Activated T-cell treated with anti-CD3 and anti-CD28 coated beads for 24 hours (primary cell): ENCODE results near the gene ALX4.

ENCODE experiments used
- DNase-seq: peaks from one replicate; pipeline ENCODE4 v3.0.0-alpha.2; 2020; ENCODE audit warnings: low read depth

The ALX4 gene

GRCh38 chr11:44243595-44244343 lies 66.2 kb downstream of the ALX4 start:
- DNase-seq: no peak

DNA sequence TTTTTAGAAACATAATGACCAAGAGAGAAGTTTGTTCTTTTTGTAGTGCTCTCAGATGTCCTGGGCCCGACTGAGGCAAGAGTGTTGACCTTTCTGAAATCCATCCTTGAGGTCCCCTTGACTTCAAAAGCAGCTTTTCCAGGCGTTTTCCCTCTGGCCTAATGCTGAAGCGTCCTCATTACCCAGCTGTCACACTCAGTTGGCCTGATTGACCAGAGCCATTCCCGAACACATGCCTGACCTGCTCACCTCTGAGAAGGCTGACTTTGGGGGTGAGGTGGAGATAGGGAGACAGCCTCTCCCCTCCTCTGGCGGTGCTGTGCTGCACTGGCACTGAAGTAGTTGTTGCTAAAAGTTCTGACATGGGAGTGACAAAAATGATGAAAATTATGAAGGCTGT lies 66.9 kb downstream of the ALX4 start:
- no peak for DNase-seq

DNA sequence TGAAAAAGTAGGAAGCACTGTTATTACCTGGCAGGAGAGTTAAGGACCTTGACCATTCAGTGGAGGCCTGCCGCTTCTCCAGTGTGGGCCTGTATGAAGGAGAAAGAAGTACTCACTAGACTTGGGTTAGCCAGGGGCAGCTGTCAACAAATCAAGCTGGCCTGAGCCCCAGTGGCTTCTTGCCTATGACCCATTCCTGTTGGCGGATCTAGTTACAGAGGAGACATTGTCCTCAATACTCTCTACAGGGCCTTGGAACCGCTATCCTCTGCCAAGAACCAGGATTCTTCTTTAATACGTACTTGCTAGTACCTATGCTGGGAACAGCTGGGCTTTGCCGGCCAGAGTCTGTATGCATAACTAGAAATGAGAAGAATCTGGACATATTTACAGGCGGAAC lies 68.1 kb downstream of the ALX4 start:
- DNase-seq: no peak

DNA sequence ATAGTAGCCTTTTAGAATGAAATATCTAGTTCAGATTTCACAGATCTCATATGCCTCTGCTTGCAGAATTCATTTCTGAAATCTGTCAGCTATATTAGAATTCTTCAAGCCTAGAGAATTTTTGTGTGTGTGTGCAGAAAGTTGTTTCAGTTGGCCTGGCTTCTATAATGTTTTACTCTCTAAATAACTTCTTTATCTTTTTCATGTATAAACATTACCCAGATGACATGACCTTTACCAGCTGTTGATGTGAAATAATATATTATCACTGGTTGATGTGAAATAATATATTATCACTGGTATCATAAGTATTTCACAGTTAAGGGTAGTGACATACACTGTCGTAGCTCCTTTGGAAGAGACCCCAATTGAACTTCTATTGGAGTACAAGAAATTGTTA lies 72.8 kb downstream of the ALX4 start:
- no peak for DNase-seq

DNA sequence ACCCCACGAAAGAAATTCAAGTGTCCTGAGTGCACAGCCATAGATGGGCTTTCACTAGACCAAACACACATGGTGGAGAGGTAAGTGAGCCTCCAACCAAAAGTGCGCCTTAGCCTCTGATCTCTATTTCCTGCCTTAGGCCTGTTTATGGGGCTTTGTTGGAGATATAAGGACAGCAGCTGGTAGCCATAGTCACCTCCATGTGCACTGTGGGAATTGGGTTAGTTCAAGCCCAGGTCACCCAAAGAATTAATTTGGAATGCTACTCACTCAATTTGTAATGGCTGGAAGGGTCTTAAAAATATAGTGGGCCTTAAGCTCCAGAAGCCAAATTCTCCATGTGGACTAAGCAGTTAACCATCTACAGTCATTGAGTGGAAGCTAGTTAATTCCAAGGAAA lies 73.6 kb downstream of the ALX4 start:
- no peak for DNase-seq

DNA sequence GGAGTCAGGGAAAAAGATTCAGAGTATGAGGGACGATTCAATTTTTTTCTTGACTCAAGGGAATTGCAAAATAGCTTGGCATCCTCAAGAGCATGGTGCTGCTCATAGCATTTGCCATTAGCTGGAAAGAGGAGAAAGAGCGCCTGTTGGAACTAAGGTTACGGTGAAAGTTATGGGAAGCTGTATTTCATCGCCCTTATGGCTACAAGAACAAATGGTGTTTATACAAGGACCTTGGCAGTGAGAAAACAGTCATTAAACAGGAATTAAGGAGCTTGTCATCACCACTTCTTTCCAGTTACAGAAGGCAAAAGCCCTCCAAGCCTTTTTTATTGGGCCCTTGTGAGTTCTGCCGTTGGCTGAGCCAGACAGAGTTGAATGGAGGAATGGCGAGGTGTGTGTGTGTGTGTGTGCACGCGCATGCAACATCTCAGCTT lies 74.2 kb downstream of the ALX4 start:
- no peak for DNase-seq

- DNase-seq: no peak
Observed at GRCh38 chr11:44229624-44230023, 80.3 kb downstream of the ALX4 start.

- DNase-seq: no peak
Observed at GRCh38 chr11:44229098-44229497, 80.8 kb downstream of the ALX4 start.

DNA sequence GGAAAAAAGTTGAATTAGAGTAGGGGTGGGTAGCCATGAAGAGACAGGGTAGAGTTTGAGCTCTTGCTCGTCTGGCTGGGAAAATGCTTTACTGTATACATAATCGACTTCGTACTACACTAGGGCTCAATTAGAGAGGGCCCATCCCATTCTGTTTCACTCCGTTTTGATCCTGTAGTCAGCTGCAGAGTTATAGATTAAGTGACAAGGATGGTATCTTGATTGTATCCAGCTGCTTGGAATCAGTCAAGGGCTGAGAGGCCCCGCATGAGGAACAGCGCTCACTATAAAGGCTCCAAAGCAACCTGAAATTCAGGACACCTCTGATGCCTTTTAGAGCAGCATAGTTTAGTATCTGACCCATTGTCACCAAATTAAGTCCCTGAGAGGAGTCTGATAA lies 81.6 kb downstream of the ALX4 start:
- DNase-seq: no peak

- DNase-seq: no peak
Observed at GRCh38 chr11:44226945-44227344, 83.0 kb downstream of the ALX4 start.

DNA sequence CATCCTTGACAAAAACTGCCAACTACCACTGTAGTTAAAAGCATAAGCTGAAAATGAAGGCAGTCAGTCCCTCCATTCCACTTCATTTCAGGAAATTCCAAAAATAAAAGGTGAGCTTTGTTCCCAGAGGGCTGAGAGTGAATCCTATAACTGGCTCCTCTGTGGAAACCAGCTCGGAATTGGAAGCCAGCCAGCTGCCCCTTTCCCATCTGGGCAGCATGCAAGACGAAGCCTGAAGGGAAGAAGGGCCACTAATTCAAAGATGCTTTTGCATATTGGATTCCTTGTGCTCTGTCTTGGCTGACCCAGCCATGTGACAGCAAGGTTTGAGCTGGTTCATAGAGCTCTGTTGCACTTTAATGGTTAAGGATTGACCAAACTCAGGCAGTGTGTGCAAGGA lies 83.4 kb downstream of the ALX4 start:
- DNase-seq: no peak

DNA sequence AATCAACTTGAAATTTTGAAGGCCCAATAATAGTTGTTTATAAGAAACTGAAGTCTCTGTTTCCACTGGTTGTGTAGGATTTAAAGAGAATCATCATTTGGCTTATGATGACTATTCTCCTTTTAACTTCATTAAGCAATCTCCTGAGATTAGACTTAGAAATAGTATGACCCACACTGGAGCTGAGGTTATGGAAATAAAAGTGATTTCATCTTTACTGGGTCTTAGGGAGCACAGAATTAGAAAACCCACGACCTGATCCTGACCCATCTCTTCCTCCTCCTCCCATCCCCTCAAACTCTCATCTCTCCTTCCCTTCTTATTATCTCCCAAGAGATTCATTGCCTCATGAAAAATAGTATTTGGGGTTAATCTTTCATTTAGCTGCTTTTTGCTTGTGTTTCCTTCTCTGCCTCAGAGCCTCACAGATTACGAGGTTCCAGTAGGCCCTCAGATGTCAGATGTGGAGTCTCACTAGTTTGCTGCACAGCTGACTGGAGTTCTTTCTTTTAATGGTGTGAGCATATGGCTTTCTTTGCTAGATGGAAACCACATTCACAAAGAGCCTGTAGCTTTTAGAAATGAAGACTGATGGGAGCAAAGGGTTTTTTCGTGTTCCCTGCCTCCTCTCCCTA lies 85.0 kb downstream of the ALX4 start:
- DNase-seq: no peak

GRCh38 chr11:44223238-44223637 lies 86.7 kb downstream of the ALX4 start:
- DNase-seq: no peak

DNA sequence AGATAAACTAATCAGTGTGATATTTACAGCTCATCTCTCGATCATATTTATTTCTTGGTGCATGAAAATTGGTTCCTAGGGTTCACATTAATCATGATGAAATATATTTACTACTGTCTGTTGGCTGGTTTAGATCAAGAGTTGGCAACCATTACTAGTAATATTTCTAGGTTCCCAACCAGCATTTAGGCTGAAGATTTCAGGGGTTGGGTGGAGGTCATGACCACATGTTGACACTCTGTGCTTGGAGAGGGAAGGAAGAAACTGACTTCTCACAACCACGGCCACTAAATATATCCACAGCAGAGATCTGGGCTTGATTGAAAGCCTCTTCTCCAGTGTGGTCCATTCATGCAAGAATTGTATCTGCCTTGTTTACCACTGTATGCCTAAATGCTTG lies 87.9 kb downstream of the ALX4 start:
- no peak for DNase-seq

DNA sequence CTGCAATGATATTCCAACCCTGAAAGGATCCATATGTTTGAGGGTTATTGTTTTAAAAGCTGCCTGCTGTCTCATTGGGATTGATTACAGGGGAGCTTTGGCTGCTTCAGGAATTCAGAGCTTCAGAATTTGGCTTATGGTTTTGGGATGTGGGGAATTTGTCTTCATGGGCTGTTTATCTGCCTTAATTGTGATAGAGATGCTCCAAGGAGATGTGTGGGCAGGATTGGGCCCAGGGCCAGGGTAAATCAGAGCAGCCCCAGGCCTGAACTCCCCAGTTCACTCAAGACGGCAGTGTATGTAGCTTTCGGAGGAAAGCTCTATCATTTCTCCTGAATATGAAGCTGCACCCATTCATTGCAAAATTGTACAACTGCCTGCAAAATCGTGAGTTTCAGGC lies 88.5 kb downstream of the ALX4 start:
- DNase-seq: no peak

GRCh38 chr11:44219830-44220796 lies 89.8 kb downstream of the ALX4 start:
- no peak for DNase-seq

GRCh38 chr11:44217432-44217831 lies 92.5 kb downstream of the ALX4 start:
- DNase-seq: no peak

DNA sequence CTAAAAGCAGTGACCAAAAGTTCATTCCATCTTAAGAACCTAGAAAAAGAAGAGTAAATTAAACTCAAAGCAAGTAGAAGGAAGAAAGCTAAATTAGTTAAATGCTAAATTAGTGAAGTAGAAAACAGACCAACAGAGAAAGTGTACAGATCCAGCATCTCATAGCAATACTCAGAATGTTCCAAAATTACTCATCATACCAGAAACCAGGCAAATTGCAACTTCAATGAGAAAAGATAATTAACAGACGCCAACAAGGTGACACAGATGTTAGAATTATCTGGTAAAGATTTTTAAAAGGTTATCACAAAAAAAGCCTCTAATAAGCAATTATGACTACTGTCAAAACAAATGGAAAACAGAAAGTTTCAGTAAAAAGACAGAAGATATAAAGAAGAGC lies 96.8 kb downstream of the ALX4 start:
- no peak for DNase-seq

- no peak for DNase-seq
Observed at GRCh38 chr11:44212128-44212527, 97.8 kb downstream of the ALX4 start.
